ENCODE measurements around the gene DPY30. TPM values are rescaled to one million over a fixed set of nuclear protein-coding genes. Genes with fewer than 3 reads are reported as not detected.

The DPY30 gene
- total RNA-seq, 4 donors from 2014 or later, result 31.6 to 59.2 (median 50.6) TPM

GRCh38 chr2:32063310-32064020 is 23.9 kb upstream of the DPY30 start, which contains the start of gene SPAST:
Gene SPAST (plus strand): TSS chr2:32063556. CDS start chr2:32063832, 276 bp downstream.
- 0 to 1% methylated on average over 56 to 65 of the region's 79 CpGs for WGBS, 2 donors
- peak within 1 kb of the TSS; percentile 72 to 98 (median 92) for H3K27ac ChIP-seq
- TF ChIP-seq POLR2A (IDR thresholded peaks at IDR 0.05) (peak; percentile 42 to 65), EP300 (IDR thresholded peaks at IDR 0.05) (peak; percentile 82 to 84)
- TF ChIP-seq, protein P1, sequence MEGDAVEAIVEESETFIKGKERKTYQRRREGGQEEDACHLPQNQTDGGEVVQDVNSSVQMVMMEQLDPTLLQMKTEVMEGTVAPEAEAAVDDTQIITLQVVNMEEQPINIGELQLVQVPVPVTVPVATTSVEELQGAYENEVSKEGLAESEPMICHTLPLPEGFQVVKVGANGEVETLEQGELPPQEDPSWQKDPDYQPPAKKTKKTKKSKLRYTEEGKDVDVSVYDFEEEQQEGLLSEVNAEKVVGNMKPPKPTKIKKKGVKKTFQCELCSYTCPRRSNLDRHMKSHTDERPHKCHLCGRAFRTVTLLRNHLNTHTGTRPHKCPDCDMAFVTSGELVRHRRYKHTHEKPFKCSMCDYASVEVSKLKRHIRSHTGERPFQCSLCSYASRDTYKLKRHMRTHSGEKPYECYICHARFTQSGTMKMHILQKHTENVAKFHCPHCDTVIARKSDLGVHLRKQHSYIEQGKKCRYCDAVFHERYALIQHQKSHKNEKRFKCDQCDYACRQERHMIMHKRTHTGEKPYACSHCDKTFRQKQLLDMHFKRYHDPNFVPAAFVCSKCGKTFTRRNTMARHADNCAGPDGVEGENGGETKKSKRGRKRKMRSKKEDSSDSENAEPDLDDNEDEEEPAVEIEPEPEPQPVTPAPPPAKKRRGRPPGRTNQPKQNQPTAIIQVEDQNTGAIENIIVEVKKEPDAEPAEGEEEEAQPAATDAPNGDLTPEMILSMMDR (IDR thresholded peaks at IDR 0.05), result peak; percentile 51 to 95 (median 75)
- peaks cover 0 to 4% (median 0%) of the 10 kb centered on the region in 3 donors for H3K36me3 ChIP-seq
- DNase-seq (ENCODE audit: low spot score in 2 of 2), result peak; percentile 91 to 93
- peaks cover 0 to 35% (median 4%) of the 10 kb centered on the region in 4 donors for H3K4me1 ChIP-seq
- H3K27me3 ChIP-seq, result no peaks in the 10 kb centered on the region
- H3K9me3 ChIP-seq, result no peaks in the 10 kb centered on the region
- H3K4me3 ChIP-seq, result peak within 1 kb of the TSS; percentile 77 to 98 (median 88)

GRCh38 chr2:32061973-32062861 is 22.6 kb upstream of the DPY30 start:
- peak; percentile 25 to 62 for DNase-seq (ENCODE audit: low spot score in 2 of 2)
- no peaks in the 10 kb centered on the region for H3K36me3 ChIP-seq
- peak overlapping the region; percentile 77 to 98 (median 88) for H3K4me3 ChIP-seq
- TF ChIP-seq POLR2A (IDR thresholded peaks at IDR 0.05), result no peak
- TF ChIP-seq, protein P1 (IDR thresholded peaks at IDR 0.05), result no peak
- TF ChIP-seq EP300 (IDR thresholded peaks at IDR 0.05), result no peak
- H3K4me1 ChIP-seq, result peaks cover 0 to 35% (median 4%) of the 10 kb centered on the region in 4 donors
- peak overlapping the region; percentile 72 to 98 (median 92) for H3K27ac ChIP-seq
- WGBS, 2 donors, result 36 to 40% methylated on average over 13 of the region's 13 CpGs
- H3K9me3 ChIP-seq, result no peaks in the 10 kb centered on the region
- H3K27me3 ChIP-seq, result no peaks in the 10 kb centered on the region

GRCh38 chr2:32061430-32061829 is 21.8 kb upstream of the DPY30 start:
- Histone ChIP-seq H3K36me3 (no peaks in the 10 kb centered on the region), H3K27ac (no peak overlapping the region), H3K4me1 (peaks cover 0 to 32% (median 4%) of the 10 kb centered on the region in 4 donors), H3K27me3 (no peaks in the 10 kb centered on the region), H3K9me3 (no peaks in the 10 kb centered on the region), H3K4me3 (no peak overlapping the region)
- DNase-seq (ENCODE audit: low spot score in 2 of 2), result no peak
- WGBS, 2 donors, result 92 to 93% methylated on average over 8 of the region's 8 CpGs
- TF ChIP-seq EP300 (IDR thresholded peaks at IDR 0.05), result no peak
- no peak for TF ChIP-seq POLR2A (IDR thresholded peaks at IDR 0.05)
- TF ChIP-seq, protein P1 (IDR thresholded peaks at IDR 0.05), result no peak

DNA sequence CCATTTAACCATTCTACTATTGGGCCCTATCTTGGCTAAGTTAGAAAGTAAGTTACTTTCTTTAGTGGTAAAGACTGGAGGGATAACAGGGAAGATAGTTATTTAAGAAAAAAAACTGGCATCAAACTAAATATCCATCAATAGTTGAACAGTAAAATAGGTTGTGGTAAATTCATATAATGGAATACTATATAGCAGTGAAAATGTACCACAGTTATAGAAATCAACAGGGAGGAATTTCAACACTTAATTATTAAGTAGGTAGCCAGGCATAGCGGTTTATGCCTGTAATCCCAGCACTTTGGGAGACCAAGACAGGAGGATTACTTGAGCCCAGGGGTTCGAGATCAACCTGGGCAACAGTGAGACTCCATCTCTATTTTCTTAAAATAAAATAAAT is 20.7 kb upstream of the DPY30 start:
- no peak overlapping the region for H3K27ac ChIP-seq
- peaks cover 0 to 21% (median 3%) of the 10 kb centered on the region in 4 donors for H3K4me1 ChIP-seq
- WGBS, 2 donors, result 95% methylated on average over 2 of the region's 2 CpGs
- H3K27me3 ChIP-seq, result no peaks in the 10 kb centered on the region
- no peak overlapping the region for H3K4me3 ChIP-seq
- H3K36me3 ChIP-seq, result no peaks in the 10 kb centered on the region
- H3K9me3 ChIP-seq, result no peaks in the 10 kb centered on the region
- DNase-seq (ENCODE audit: low spot score in 2 of 2), result no peak
- TF ChIP-seq EP300 (IDR thresholded peaks at IDR 0.05), result no peak
- TF ChIP-seq POLR2A (IDR thresholded peaks at IDR 0.05), result no peak
- TF ChIP-seq, protein P1 (IDR thresholded peaks at IDR 0.05), result no peak

Data from tibial nerve (tissue), 4 donors.